GM10248 (cell line): ENCODE data around the gene IGF1.

Source experiments
- CTCF ChIA-PET: fragments of 300-600 bp; sonication (Branson Sonifier 250); formaldehyde crosslinking; extraction: SDS; loops from one replicate; lab custom pipeline; 2021; ENCODE audit warnings: antibody characterized with exemption; lab: Yijun Ruan, JAX
- POLR2A ChIA-PET: fragments of 350-650 bp; sonication (Branson Sonifier 250); formaldehyde crosslinking; extraction: SDS; loops from one replicate; lab custom pipeline; 2020; ENCODE audit warnings: antibody characterized with exemption; lab: Yijun Ruan, JAX
- DNase-seq: peaks from one replicate; pipeline ENCODE4 v3.0.0; 2012; ENCODE audit errors: extremely low spot score
- CTCF ChIP-seq: IDR thresholded peaks from 2 replicates; pipeline ENCODE4 v1.5.1; 2012; ENCODE audit warnings: mild to moderate bottlenecking, low read depth; ENCODE audit errors: extremely low read depth, missing control alignments, control extremely low read depth

Gene IGF1

GRCh38 chr12:102463659-102464249, 16.6 kb downstream of the IGF1 start:
- no peak for TF ChIP-seq CTCF
- ChIA-PET CTCF (interaction anchor here (0.7 to 2.2 kb wide), 7 partner anchors 8 to 294 kb away, joined by 3 to 7 read pairs (median 4); no protein-coding TSS in a partner anchor), POLR2A (no interaction called here)
- DNase-seq = no peak

- CTCF ChIA-PET = interaction anchor here (1.1 to 2.2 kb wide), 4 partner anchors 8 to 183 kb away, joined by 3 to 7 read pairs (median 5); no protein-coding TSS in a partner anchor
- POLR2A ChIA-PET = no interaction called here
- TF ChIP-seq CTCF = no peak
- no peak for DNase-seq
Measured at GRCh38 chr12:102462795-102463465, 17.4 kb downstream of the IGF1 start.

- CTCF ChIA-PET = interaction anchor here (2.2 kb wide), 1 partner anchor 10 kb away, joined by 7 read pairs; no protein-coding TSS in a partner anchor
- POLR2A ChIA-PET = no interaction called here
- DNase-seq = no peak
- TF ChIP-seq CTCF = no peak
Measured at GRCh38 chr12:102462386-102462785, 18.0 kb downstream of the IGF1 start.

- ChIA-PET CTCF (no interaction called here), POLR2A (no interaction called here)
- no peak for DNase-seq
- no peak for TF ChIP-seq CTCF
Measured at GRCh38 chr12:102461501-102461900, 18.9 kb downstream of the IGF1 start.

- no peak for DNase-seq
- POLR2A ChIA-PET = no interaction called here
- TF ChIP-seq CTCF = no peak
- CTCF ChIA-PET = interaction anchor here (1.0 kb wide), 1 partner anchor 9 kb away, joined by 3 read pairs; no protein-coding TSS in a partner anchor
Measured at GRCh38 chr12:102459314-102459713, 21.0 kb downstream of the IGF1 start.

- TF ChIP-seq CTCF = no peak
- CTCF ChIA-PET = interaction anchor here (1.2 kb wide), 1 partner anchor 8 kb away, joined by 4 read pairs; no protein-coding TSS in a partner anchor
- no peak for DNase-seq
- POLR2A ChIA-PET = no interaction called here
Measured at GRCh38 chr12:102454808-102455760, 25.3 kb downstream of the IGF1 start.
